Tibial nerve (tissue), 4 donors: ENCODE data around the gene GK2. TPM values are rescaled to one million over a fixed set of nuclear protein-coding genes. Genes with fewer than 3 reads are reported as not detected.

ENCODE experiments used
- DNase-seq, 2 donors: peaks; one replicate each; pipeline ENCODE4 v3.0.0-alpha.2; 2019; ENCODE audit warnings: low spot score in 2 of 2
- H3K27ac ChIP-seq, 4 donors: fragments of 200-600 bp; sonication (generic) in 3 of 4; one replicate each; pipeline ENCODE4 v1.5.1; 2017 to 2019; ENCODE audit warnings: mild to moderate bottlenecking in 1 of 4
- H3K27me3 ChIP-seq, 2 donors: fragments of 200-600 bp; sonication (generic) in 1 of 2; one replicate each; pipeline versions ENCODE4 v1.5.1 to v1.6.0; 2017 to 2019
- H3K36me3 ChIP-seq, 3 donors: fragments of 200-600 bp; sonication (generic); one replicate each; pipeline ENCODE4 v1.5.1; 2018 to 2019
- H3K4me1 ChIP-seq, 4 donors: fragments of 200-600 bp; sonication (generic) in 3 of 4; one replicate each; pipeline ENCODE4 v1.5.1; 2017 to 2019
- H3K4me3 ChIP-seq, 4 donors: fragments of 200-600 bp; sonication (generic) in 3 of 4; one replicate each; pipeline ENCODE4 v1.5.1; 2017 to 2019; ENCODE audit warnings: mild to moderate bottlenecking in 1 of 4, moderate library complexity in 1 of 4
- H3K9me3 ChIP-seq, 4 donors: fragments of 200-600 bp; sonication (generic) in 3 of 4; one replicate each; pipeline ENCODE4 v1.5.1; 2017 to 2019
- CTCF ChIP-seq, 5 experiments: fragments of 200-600 bp in 3 of 5; fragments of 450-650 bp in 2 of 5; sonication (generic) in 3 of 5; IDR thresholded peaks; one replicate each; pipeline ENCODE4 v1.5.1; 2016 to 2019; ENCODE audit warnings: antibody characterized with exemption in 5 of 5, mild to moderate bottlenecking in 3 of 5, moderate library complexity in 2 of 5
- EP300 ChIP-seq, 2 donors: sonication (generic); formaldehyde crosslinking; IDR thresholded peaks; one replicate each; pipeline ENCODE4 v1.6.1; 2017; ENCODE audit warnings: antibody characterized with exemption in 2 of 2, mild to moderate bottlenecking in 1 of 2
- POLR2A ChIP-seq, 2 donors: fragments of 450-650 bp; IDR thresholded peaks; one replicate each; pipeline ENCODE4 v1.6.1; 2017; ENCODE audit warnings: antibody characterized with exemption in 2 of 2, mild to moderate bottlenecking in 2 of 2, moderate library complexity in 2 of 2
- WGBS, 2 donors: methylation state at CpG; one replicate each; pipeline ENCODE4 v1.1.5; 2018; 5-methylcytosine and 5-hydroxymethylcytosine counted together
- total RNA-seq, 4 donors: library from RNA; depleted of rRNA; stranded (reverse); fragments of >200 nt; gene quantifications; one replicate each; pipeline ENCODE4 v1.1.0, GENCODE V29; 2016

GK2 gene
- total RNA-seq, 4 donors from 2014 or later = not detected

- Histone ChIP-seq H3K4me3 (no peak overlapping the region), H3K27ac (no peak overlapping the region), H3K4me1 (no peaks in the 10 kb centered on the region), H3K36me3 (no peaks in the 10 kb centered on the region), H3K9me3 (no peaks in the 10 kb centered on the region), H3K27me3 (no peaks in the 10 kb centered on the region)
- DNase-seq = no peak
- no peak for TF ChIP-seq CTCF (IDR thresholded peaks at IDR 0.05)
- no peak for TF ChIP-seq POLR2A (IDR thresholded peaks at IDR 0.05)
- TF ChIP-seq EP300 (IDR thresholded peaks at IDR 0.05) = no peak
These were observed 11.2 kb downstream of the GK2 start for GRCh38 chr4:79396794-79397193.

DNA sequence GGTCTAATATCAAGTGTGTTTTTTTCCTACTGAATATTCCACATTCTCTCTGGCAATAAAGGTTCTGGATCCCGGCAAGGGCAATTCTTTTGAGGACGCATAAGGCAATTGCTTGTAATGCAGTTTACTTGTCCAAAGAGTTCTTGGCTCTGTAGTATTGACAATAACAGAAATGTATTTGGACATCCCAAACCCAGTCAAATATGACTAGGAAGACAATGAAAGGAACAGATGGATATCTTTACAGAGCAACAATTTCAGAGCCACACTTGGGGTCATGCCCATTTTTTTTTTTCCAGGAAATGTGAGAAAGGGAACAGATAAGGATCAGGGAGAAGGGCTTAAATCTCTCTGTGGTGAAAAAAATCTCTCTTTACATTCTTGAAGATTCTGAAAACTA lies 12.2 kb downstream of the GK2 start:
- Histone ChIP-seq H3K27ac (no peak overlapping the region), H3K4me1 (no peaks in the 10 kb centered on the region), H3K36me3 (no peaks in the 10 kb centered on the region), H3K27me3 (no peaks in the 10 kb centered on the region), H3K4me3 (no peak overlapping the region), H3K9me3 (no peaks in the 10 kb centered on the region)
- TF ChIP-seq EP300 (IDR thresholded peaks at IDR 0.05) (no peak), CTCF (IDR thresholded peaks at IDR 0.05) (no peak), POLR2A (IDR thresholded peaks at IDR 0.05) (no peak)
- no peak for DNase-seq
- 64 to 69% methylated on average over 2 of the region's 2 CpGs for WGBS, 2 donors

DNA sequence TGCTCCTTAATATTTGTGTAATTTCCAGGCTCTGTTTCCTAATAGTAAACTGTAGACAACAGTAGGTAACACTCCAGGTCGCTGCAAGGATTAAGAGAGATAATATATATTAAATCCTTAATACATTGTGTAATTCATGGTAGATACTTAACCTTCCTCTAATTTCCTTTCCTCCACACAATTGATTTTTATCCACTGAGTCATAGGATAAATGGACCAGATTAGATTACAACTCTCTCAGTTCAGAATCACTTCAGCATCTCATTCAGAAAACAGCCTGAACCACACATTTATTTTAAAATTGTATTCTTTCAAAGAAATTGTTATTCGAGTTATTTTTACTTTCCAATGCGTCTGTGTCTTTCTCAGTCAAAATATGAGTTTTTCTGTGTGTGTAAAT lies 17.1 kb downstream of the GK2 start:
- no peaks in the 10 kb centered on the region for H3K27me3 ChIP-seq
- WGBS, 2 donors = 84 to 86% methylated on average over 3 of the region's 3 CpGs
- TF ChIP-seq EP300 (IDR thresholded peaks at IDR 0.05) (no peak), POLR2A (IDR thresholded peaks at IDR 0.05) (no peak), CTCF (IDR thresholded peaks at IDR 0.05) (no peak)
- no peaks in the 10 kb centered on the region for H3K9me3 ChIP-seq
- no peak overlapping the region for H3K4me3 ChIP-seq
- no peak overlapping the region for H3K27ac ChIP-seq
- H3K4me1 ChIP-seq = no peaks in the 10 kb centered on the region
- DNase-seq = no peak
- no peaks in the 10 kb centered on the region for H3K36me3 ChIP-seq

DNA sequence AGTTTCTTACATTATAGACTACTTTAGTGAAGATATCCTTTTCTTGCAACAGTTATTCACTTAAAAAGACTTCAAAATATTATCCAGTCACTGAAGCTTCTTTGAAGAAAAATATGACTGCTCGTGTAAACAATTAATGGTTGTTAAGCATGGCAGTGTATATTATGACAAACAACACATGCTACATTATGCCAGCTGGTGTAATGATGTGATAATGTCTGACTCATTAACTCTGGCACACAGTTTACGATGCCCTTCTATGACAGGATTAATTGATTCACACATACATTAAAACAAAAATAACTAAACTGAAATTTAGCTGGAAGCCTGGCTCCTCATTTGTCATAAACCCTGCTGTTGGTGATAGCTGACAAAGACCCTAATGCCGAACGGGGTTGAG lies 22.4 kb downstream of the GK2 start:
- TF ChIP-seq EP300 (IDR thresholded peaks at IDR 0.05) (no peak), CTCF (IDR thresholded peaks at IDR 0.05) (no peak), POLR2A (IDR thresholded peaks at IDR 0.05) (no peak)
- H3K27me3 ChIP-seq = no peaks in the 10 kb centered on the region
- H3K4me3 ChIP-seq = no peak overlapping the region
- H3K4me1 ChIP-seq = no peaks in the 10 kb centered on the region
- no peak overlapping the region for H3K27ac ChIP-seq
- DNase-seq = no peak
- peaks cover 0 to 4% (median 0%) of the 10 kb centered on the region in 4 donors for H3K9me3 ChIP-seq
- WGBS, 2 donors = 60 to 63% methylated on average over 4 of the region's 4 CpGs
- H3K36me3 ChIP-seq = no peaks in the 10 kb centered on the region

- TF ChIP-seq POLR2A (IDR thresholded peaks at IDR 0.05) (no peak), CTCF (IDR thresholded peaks at IDR 0.05) (no peak), EP300 (IDR thresholded peaks at IDR 0.05) (no peak)
- Histone ChIP-seq H3K27ac (no peak overlapping the region), H3K27me3 (no peaks in the 10 kb centered on the region), H3K4me3 (no peak overlapping the region), H3K4me1 (no peaks in the 10 kb centered on the region), H3K36me3 (no peaks in the 10 kb centered on the region), H3K9me3 (peaks cover 0 to 4% (median 0%) of the 10 kb centered on the region in 4 donors)
- WGBS, 2 donors = 70 to 84% methylated on average over 1 of the region's 1 CpG
- no peak for DNase-seq
These were observed 26.9 kb downstream of the GK2 start for GRCh38 chr4:79381161-79381560.
